GM18907 (cell line): ENCODE results near the gene MICA.
"Not testable (repeated sequence)": the region's sequence is repeated elsewhere in the genome, so short reads cannot be mapped to it uniquely, and the experiment has no call there.

Experiments used
- ATAC-seq: cut with Tn5 transposase; IDR thresholded peaks from one replicate; pipeline ENCODE4 v1.9.1; 2021; ENCODE audit warnings: mild to moderate bottlenecking, moderate library complexity; ENCODE audit not compliant: unreplicated experiment

The MICA gene

GRCh38 chr6:31403283-31404060 lies at the start of gene MICA:
MICA (plus strand) TSS chr6:31403595; CDS start chr6:31403633, 38 bp downstream.
- ATAC-seq: peak; percentile 49

- ATAC-seq: no peak
These were observed 49.1 kb upstream of the MICA start for GRCh38 chr6:31354158-31354863.

- ATAC-seq: no peak
These were observed 48.4 kb upstream of the MICA start for GRCh38 chr6:31354864-31355582.

DNA sequence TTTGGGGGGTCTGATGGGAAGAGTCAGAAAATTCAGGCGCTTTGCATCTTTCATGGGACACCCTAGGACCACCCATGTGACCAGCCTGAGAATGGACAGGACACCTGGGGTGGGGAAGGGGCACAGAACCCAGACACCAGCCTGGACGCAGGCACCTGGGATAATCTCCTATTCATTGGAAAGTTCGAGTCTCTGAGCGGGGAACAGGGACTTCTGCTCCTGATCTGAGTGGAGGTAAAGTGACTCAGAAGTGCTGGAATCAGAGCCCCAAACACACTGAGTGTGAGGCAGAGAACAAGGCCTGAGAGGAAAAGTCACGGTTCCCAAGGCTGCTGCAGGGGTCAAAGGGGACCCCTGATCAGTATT lies 47.8 kb upstream of the MICA start:
- ATAC-seq: no peak

DNA sequence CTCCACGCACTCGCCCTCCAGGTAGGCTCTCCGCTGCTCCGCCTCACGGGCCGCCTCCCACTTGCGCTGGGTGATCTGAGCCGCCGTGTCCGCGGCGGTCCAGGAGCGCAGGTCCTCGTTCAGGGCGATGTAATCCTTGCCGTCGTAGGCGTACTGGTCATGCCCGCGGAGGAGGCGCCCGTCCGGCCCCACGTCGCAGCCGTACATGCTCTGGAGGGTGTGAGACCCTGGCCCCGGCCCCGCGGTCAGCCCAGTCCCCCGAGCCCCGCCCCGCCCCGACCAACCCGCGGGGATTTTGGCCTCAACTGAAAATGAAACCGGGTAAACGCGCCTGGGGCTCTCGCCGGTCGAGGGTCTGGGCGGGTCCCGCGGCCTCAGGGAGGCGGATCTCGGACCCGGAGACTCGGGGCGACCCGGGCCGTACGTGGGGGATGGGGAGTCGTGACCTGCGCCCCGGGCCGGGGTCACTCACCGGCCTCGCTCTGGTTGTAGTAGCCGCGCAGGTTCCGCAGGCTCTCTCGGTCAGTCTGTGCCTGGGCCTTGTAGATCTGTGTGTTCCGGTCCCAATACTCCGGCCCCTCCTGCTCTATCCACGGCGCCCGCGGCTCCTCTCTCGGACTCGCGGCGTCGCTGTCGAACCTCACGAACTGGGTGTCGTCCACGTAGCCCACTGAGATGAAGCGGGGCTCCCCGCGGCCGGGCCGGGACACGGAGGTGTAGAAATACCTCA lies 47.0 kb upstream of the MICA start:
- no peak for ATAC-seq

GRCh38 chr6:31356946-31357466 lies 46.4 kb upstream of the MICA start, which contains the start of gene HLA-B:
HLA-B (minus strand) TSS chr6:31357179; CDS start chr6:31357158, 21 bp downstream.
- peak; percentile 77 for ATAC-seq

GRCh38 chr6:31357886-31358285 lies 45.5 kb upstream of the MICA start:
- ATAC-seq: no peak

DNA sequence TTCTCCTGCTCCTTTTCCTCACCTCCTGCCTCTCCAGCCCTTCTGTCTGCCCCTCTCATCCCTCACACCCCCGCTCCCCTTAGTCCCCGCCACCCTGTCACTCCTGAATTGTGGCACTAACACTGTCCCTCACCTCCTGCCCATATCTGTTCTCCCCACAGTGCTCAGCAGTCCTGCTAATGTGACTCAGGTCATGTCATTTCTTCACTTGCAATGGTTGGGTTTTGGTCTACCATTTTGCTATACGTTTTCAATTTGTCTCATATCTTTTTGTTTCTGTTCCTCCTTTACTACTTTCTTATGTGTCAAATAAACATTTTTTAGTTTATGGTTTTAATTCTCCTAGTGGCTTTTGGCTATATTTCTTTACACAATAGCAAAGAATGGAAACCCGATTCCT lies 45.1 kb upstream of the MICA start:
- no peak for ATAC-seq

DNA sequence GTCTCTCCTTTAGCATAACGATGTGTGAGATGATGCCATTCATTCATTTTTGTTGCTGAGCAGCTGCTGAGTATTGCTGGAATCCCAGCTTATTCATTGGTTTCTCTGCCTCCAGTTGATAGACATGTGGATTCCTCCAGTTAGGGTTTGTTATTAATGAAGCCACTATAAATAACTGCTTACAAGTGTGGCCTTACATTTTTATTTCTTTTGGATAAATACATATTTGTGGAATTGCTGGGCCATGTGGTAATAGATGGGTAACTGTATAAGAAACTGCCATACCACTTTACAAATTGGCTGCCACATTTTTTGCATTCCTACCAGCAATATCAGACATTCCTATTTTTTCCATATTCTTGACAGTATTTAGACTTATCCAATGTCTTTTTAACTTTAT lies 43.8 kb upstream of the MICA start:
- no peak for ATAC-seq

- no peak for ATAC-seq
These were observed 40.6 kb upstream of the MICA start for GRCh38 chr6:31362751-31363150.

- no peak for ATAC-seq
These were observed 39.6 kb upstream of the MICA start for GRCh38 chr6:31363811-31364210.

DNA sequence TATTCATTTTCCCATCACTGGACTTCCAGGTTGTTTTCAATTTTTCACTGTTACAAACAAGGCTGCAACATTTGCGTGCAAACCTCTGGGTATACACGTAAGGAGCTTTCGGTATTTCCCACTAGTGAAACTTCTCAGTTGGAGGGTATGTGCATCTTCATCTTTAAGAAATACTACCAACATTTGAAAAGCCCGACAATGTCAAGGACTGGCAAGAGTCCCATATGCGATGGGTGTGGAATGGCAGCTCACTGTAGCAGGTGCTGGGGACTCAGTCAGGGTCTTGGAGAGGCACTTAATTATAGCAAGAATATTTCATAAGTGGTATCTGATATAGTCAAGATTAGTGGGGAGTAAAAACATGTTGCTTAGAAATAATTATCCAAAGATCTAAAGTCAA lies 37.5 kb upstream of the MICA start:
- ATAC-seq: no peak

DNA sequence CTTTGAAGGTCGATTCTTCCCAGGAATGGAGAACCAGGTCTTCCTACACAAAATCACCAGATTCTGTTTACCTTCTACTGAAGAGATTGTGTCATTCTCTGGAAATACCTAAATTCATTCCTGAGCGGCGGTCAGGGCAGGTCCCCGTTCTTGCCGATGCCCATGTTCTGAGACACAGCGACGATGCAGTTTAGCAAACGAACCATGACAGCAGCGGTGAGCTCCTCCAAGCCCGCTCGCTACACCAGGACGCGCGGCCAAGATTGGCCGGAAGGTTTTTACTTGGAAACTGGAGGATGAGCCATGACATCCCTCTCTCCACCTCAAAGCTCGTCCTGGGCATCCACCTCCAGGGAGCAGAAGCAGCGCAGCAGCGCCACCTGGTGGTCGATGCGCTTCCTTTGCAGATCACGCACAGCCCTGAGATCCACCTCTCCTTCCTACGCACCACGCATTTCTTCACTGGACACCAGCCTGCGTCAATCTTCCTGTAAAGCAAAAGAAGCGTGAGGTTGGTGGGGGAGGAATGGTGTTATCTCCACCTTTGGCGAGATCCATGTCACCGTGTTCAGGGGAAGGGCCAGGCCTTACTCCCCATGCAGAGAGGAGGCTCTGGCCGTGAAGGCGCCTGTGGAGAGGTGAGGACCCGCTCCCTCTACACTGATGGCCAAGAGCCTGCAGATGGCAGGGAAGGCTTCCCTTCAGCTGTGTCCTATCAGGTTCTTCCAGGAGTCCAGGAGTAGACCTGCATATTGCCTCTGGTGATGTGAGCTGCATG lies 36.5 kb upstream of the MICA start:
- ATAC-seq: peak; percentile 74

DNA sequence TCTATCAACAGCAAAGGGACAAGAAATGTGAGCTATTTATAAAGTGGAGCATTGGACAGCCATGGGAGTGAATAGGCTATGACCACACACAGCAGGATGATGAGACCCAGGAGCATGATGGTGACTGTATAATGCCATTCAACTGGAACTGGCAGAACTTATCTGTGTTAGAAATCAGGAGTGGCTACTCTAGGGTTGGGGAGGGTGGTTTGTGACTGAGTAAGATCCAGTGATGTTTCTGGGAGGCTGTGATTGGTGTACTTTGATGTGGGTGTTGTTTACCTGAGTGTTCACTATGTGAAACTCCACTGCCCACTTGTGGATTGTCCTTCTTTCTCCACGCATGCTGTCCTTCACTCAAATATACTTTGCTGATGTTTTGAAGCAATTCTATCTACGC lies 34.9 kb upstream of the MICA start:
- no peak for ATAC-seq

GRCh38 chr6:31374118-31374517 lies 29.3 kb upstream of the MICA start:
- ATAC-seq: not testable (repeated sequence)

GRCh38 chr6:31375699-31376098 lies 27.7 kb upstream of the MICA start:
- no peak for ATAC-seq

DNA sequence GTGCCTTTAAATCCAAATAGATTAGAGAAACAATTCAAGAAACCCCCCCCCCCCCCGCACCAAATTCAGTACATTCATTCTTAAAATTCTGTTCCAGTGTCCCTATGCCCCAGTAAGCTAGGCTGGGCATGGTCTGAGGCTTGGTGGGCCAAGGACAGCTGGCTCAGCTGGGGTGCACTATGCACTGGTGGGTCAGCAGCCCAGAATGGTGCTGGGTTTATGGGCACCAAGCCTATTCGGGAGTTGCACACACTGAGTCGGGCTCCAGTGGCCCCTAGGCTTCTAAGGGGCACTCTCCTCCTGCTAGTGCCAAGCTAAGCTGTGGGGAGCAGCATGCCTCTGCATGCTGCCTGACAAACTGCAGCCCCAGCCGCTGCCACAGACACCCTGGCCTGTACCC lies 26.4 kb upstream of the MICA start:
- ATAC-seq: no peak

DNA sequence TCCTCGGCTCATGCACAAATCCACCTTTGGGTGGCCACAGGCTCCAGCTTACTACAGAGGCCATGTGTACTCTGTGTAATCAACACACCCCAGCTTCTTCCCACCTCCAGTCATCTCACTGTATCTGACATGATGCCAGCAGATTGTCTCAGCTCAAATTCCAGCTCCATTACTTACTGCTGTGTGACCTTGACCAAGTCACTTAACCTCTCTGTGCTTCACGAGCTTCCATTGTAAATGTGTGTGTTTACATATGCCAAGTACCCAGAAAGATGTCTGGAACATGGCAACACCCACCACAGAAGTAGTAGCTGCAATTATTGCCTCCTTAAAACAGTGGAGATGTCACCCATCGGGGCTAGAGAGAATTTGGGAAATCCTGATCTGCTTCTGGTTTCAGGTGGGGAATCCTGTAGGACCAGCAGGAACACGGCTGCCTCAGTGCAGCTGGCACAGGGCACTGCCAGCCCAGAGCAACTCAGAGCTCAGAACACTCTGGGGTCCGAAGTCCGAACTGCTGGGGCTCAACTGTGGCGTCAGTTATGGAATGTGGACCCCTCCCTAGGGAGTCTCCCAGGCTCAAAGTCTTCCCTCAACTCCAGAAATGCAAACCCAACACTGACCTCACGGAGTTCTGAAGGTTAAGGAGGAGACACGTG lies 25.2 kb upstream of the MICA start:
- no peak for ATAC-seq

DNA sequence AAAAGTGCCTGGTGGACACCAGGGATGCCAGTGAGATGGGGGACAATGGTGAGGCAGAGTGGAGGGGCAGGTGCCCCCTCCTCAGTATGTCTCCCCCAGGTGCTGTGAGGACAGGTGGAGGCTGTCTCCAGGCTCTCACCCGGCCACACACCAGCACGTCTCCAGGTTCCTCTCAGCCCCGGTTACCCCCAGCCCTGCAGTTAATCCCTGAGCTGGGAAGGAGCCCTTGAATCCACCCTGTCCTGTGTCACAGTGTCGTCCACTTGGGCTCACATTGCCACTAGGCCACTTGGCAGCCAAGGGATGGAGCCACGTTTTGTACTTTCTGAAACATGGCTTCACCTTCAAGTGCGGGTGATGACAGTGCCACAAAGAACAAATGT lies 24.7 kb upstream of the MICA start:
- no peak for ATAC-seq

GRCh38 chr6:31379850-31380249 lies 23.5 kb upstream of the MICA start:
- ATAC-seq: no peak
